Measurements from ENCODE around the gene ARHGAP5. TPM values are rescaled to one million over a fixed set of nuclear protein-coding genes. Genes with fewer than 3 reads are reported as not detected.

The ARHGAP5 gene
- total RNA-seq, 4 donors from 2014 or later, result 85.8 to 167 (median 104) TPM

- WGBS, 2 donors, result 92 to 93% methylated on average over 3 of the region's 3 CpGs
- H3K27ac ChIP-seq, result no peak overlapping the region
Measured at GRCh38 chr14:32205554-32205953, 128.4 kb downstream of the ARHGAP5 start.

GRCh38 chr14:32205984-32206383, 128.9 kb downstream of the ARHGAP5 start:
- Histone ChIP-seq H3K36me3 (no peaks in the 10 kb centered on the region), H3K4me3 (no peak overlapping the region), H3K27me3 (no peaks in the 10 kb centered on the region), H3K9me3 (no peaks in the 10 kb centered on the region), H3K27ac (no peak overlapping the region), H3K4me1 (peaks cover 0 to 9% (median 0%) of the 10 kb centered on the region in 4 donors)
- TF ChIP-seq EP300 (IDR thresholded peaks at IDR 0.05), result no peak
- WGBS, 2 donors, result 71 to 76% methylated on average over 4 of the region's 4 CpGs
- no peak for DNase-seq (ENCODE audit: low spot score in 2 of 2)

More at GRCh38 chr14:32205554-32205953, 128.4 kb downstream of the ARHGAP5 start:
- H3K36me3 ChIP-seq, result no peaks in the 10 kb centered on the region
- no peak for DNase-seq (ENCODE audit: low spot score in 2 of 2)
- H3K27me3 ChIP-seq, result no peaks in the 10 kb centered on the region
- H3K4me3 ChIP-seq, result no peak overlapping the region
- H3K4me1 ChIP-seq, result peaks cover 0 to 13% (median 0%) of the 10 kb centered on the region in 4 donors
- H3K9me3 ChIP-seq, result no peaks in the 10 kb centered on the region
- no peak for TF ChIP-seq CTCF (IDR thresholded peaks at IDR 0.05)
- TF ChIP-seq POLR2A (IDR thresholded peaks at IDR 0.05), result no peak
- TF ChIP-seq EP300 (IDR thresholded peaks at IDR 0.05), result no peak

DNA sequence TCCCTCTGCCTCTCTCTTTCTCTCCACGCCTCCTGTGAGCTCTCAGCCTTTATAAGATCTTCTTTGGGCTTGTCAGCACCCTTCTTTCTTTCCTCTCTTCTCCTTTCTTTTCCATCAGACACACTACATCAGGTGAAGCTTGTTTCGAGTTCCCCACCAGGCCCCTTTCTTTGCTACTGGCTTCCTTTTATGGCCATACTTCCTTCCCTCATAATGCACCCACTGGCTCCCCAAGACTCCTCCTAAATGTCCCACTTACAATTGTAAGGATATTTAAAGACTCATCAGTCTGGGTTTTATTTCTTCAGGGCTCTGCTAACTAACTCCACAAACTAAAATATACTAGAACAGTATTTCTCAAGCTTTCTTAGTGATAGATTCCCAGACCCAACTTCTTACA, 129.4 kb downstream of the ARHGAP5 start:
- Histone ChIP-seq H3K4me3 (no peak overlapping the region), H3K9me3 (no peaks in the 10 kb centered on the region), H3K27me3 (no peaks in the 10 kb centered on the region), H3K27ac (no peak overlapping the region), H3K36me3 (no peaks in the 10 kb centered on the region), H3K4me1 (peaks cover 0 to 9% (median 0%) of the 10 kb centered on the region in 4 donors)
- no peak for TF ChIP-seq CTCF (IDR thresholded peaks at IDR 0.05)
- TF ChIP-seq POLR2A (IDR thresholded peaks at IDR 0.05), result no peak
- TF ChIP-seq EP300 (IDR thresholded peaks at IDR 0.05), result no peak
- WGBS, 2 donors, result 66 to 68% methylated on average over 2 of the region's 2 CpGs
- no peak for DNase-seq (ENCODE audit: low spot score in 2 of 2)

- WGBS, 2 donors, result 81 to 86% methylated on average over 3 of the region's 3 CpGs
- Histone ChIP-seq H3K27me3 (no peaks in the 10 kb centered on the region), H3K9me3 (no peaks in the 10 kb centered on the region), H3K4me3 (no peak overlapping the region), H3K4me1 (peaks cover 0 to 9% (median 0%) of the 10 kb centered on the region in 4 donors), H3K27ac (no peak overlapping the region), H3K36me3 (no peaks in the 10 kb centered on the region)
- no peak for TF ChIP-seq POLR2A (IDR thresholded peaks at IDR 0.05)
- no peak for DNase-seq (ENCODE audit: low spot score in 2 of 2)
Measured at GRCh38 chr14:32208490-32208889, 131.4 kb downstream of the ARHGAP5 start.

Small RNA genes lying within 50 kb of the gene (small RNA-seq; reads per million reads assigned to genes)
- gene RNU6-7 (not detected), gene RNU6-8 (not detected)

Other genes starting within 250 kb of the ARHGAP5 start
- not detected for gene RNU6-7, start 124.7 kb downstream of the ARHGAP5 start, total RNA-seq
- gene RNU6-8, start 126.0 kb downstream of the ARHGAP5 start, total RNA-seq, result not detected